Lung (tissue), 16 donors: ENCODE data around the gene PGA4. TPM values are rescaled to one million over a fixed set of nuclear protein-coding genes. Genes with fewer than 3 reads are reported as not detected.
"Not testable (repeated sequence)": the region's sequence is repeated elsewhere in the genome, so short reads cannot be mapped to it uniquely, and the experiment has no call there.

ENCODE experiments used
- ATAC-seq: fragments of 200-7000 bp; cut with Tn5 transposase; one replicate; pipeline ENCODE4 v1.9.1; 2020; ENCODE audit warnings: moderate number of reproducible peaks; ENCODE audit not compliant: insufficient read depth, low FRiP score
- DNase-seq, 3 donors: peaks; one replicate each; pipeline ENCODE4 v3.0.0-alpha.2; 2013 to 2017
- H3K27ac ChIP-seq, 2 donors: one replicate each; pipeline ENCODE4 v1.5.1; 2013; ENCODE audit warnings: mild to moderate bottlenecking in 2 of 2, moderate library complexity in 2 of 2, control low read depth in 1 of 2, inconsistent platforms in 1 of 2, low read depth in 1 of 2, low read length in 1 of 2
- H3K27me3 ChIP-seq, 3 donors: one replicate each; pipeline ENCODE4 v1.5.1; 2013; ENCODE audit warnings: low read length in 2 of 3; ENCODE audit not compliant: control insufficient read depth in 3 of 3, insufficient read depth in 3 of 3
- H3K36me3 ChIP-seq, 4 donors: one replicate each; pipeline ENCODE4 v1.5.1; 2013; ENCODE audit warnings: low read length in 4 of 4, mild to moderate bottlenecking in 1 of 4, moderate library complexity in 1 of 4; ENCODE audit not compliant: control insufficient read depth in 4 of 4, insufficient read depth in 4 of 4
- H3K4me1 ChIP-seq, 5 donors: one replicate each; pipeline ENCODE4 v1.5.1; 2013; ENCODE audit warnings: low read length in 5 of 5, mild to moderate bottlenecking in 2 of 5, moderate library complexity in 1 of 5; ENCODE audit not compliant: control insufficient read depth in 5 of 5, insufficient read depth in 5 of 5
- H3K4me3 ChIP-seq: one replicate; pipeline ENCODE4 v1.5.1; 2013; ENCODE audit warnings: mild to moderate bottlenecking, control low read depth, moderate library complexity
- H3K9ac ChIP-seq, 2 donors: one replicate each; pipeline ENCODE4 v1.5.1; 2013; ENCODE audit warnings: low read length in 2 of 2, control low read depth in 1 of 2; ENCODE audit not compliant: insufficient read depth in 1 of 2
- H3K9me3 ChIP-seq, 4 donors: one replicate each; pipeline ENCODE4 v1.5.1; 2013; ENCODE audit warnings: low read length in 3 of 4, mild to moderate bottlenecking in 1 of 4, moderate library complexity in 1 of 4; ENCODE audit not compliant: control insufficient read depth in 4 of 4, insufficient read depth in 3 of 4
- CTCF ChIP-seq: IDR thresholded peaks from 2 replicates; pipeline ENCODE4 v1.5.1; 2012; ENCODE audit warnings: mild to moderate bottlenecking; ENCODE audit errors: control extremely low read depth, extremely low read depth
- WGBS, 2 donors: extraction: QIAGEN DNeasy Blood & Tissue Kit; methylation state at CpG; one replicate each; pipeline ENCODE4 v1.1.7; 2013; 5-methylcytosine and 5-hydroxymethylcytosine counted together
- long read RNA-seq, 5 donors: transcript quantifications; one replicate each; lab custom pipeline, GENCODE V29; 2026
- polyA plus RNA-seq, 2 donors: library from polyadenylated mRNA; stranded (reverse); fragments of 200-250 nt; gene quantifications; one replicate each; pipeline ENCODE4 v1.2.1, GENCODE V29; 2013
- total RNA-seq, 2 donors: library from RNA; depleted of rRNA in 1 of 2; stranded (reverse); fragments of >200 nt in 1 of 2; gene quantifications; one replicate each; pipeline ENCODE4 v1.2.1, GENCODE V29; 2014 to 2021
- donor health status: control.
- donor health status: control.
- donor health status: Bipolar disorder and iron deficiency.
- donor health status: healthy.
- donor health status: DM: yes; HTN: yes; CAD: no.

Gene PGA4
- total RNA-seq, result 1 to 10 TPM; 1.6 to 1.8 TPM
- polyA plus RNA-seq, result 1 to 10 TPM in 1 of 2 donors, not detected in 1; 1.8 TPM
- long read RNA-seq, donor 1, result 0 reads
- long read RNA-seq, donor 2, result 0 reads
- long read RNA-seq, donor 3, result 0 reads
- long read RNA-seq, donor 4, result 0 reads
- long read RNA-seq, donor 5, result 0 reads

DNA sequence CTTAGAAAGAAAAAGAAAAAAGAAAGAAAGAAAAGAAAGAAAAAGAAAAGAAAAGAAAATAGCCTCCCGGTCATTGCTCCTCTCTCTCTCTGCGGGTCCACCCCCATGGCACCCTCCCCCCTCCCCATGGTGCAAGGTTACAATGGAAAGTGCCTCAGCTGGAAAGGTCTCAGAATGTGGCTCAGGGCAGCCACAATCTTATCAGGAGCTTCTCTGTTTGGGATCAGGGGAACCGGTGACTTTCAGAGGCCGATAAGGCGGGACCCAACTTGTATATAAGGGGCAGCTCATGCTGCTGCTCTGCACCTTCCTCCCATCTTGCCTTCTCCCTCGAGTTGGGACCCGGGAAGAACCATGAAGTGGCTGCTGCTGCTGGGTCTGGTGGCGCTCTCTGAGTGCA, at the start of gene PGA4:
TSS of gene PGA4 (plus strand) at position 301 of the 400 bp plus-strand sequence. CDS start at position 355, 54 bp downstream.
- not testable (repeated sequence) for H3K36me3 ChIP-seq, H3K27ac ChIP-seq, H3K27me3 ChIP-seq, H3K4me1 ChIP-seq, H3K4me3 ChIP-seq, ATAC-seq, H3K9ac ChIP-seq, DNase-seq, H3K9me3 ChIP-seq
- WGBS, 2 donors, result no CpG with 5 or more reads among the region's 8 CpGs

- no peak overlapping the region for H3K9ac ChIP-seq
Measured at GRCh38 chr11:61172356-61172755, 49.8 kb upstream of the PGA4 start.

GRCh38 chr11:61172888-61173287, 49.3 kb upstream of the PGA4 start:
- WGBS, 2 donors, result 90 to 91% methylated on average over 3 of the region's 3 CpGs
- Histone ChIP-seq H3K9ac (no peak overlapping the region), H3K9me3 (peaks cover 0 to 2% (median 0%) of the 10 kb centered on the region in 4 donors), H3K27ac (no peak overlapping the region), H3K27me3 (no peaks in the 10 kb centered on the region), H3K36me3 (no peaks in the 10 kb centered on the region), H3K4me1 (no peaks in the 10 kb centered on the region), H3K4me3 (no peak overlapping the region)
- ATAC-seq (no peak), DNase-seq (no peak)
- TF ChIP-seq CTCF, result no peak

More at GRCh38 chr11:61172356-61172755, 49.8 kb upstream of the PGA4 start:
- no peak overlapping the region for H3K4me3 ChIP-seq
- H3K36me3 ChIP-seq, result no peaks in the 10 kb centered on the region
- 15 to 35% methylated on average over 5 of the region's 5 CpGs for WGBS, 2 donors
- H3K27ac ChIP-seq, result no peak overlapping the region
- no peak for ATAC-seq
- no peak for DNase-seq
- H3K4me1 ChIP-seq, result no peaks in the 10 kb centered on the region
- no peaks in the 10 kb centered on the region for H3K27me3 ChIP-seq
- H3K9me3 ChIP-seq, result peaks cover 0 to 2% (median 0%) of the 10 kb centered on the region in 4 donors
- TF ChIP-seq CTCF, result no peak

DNA sequence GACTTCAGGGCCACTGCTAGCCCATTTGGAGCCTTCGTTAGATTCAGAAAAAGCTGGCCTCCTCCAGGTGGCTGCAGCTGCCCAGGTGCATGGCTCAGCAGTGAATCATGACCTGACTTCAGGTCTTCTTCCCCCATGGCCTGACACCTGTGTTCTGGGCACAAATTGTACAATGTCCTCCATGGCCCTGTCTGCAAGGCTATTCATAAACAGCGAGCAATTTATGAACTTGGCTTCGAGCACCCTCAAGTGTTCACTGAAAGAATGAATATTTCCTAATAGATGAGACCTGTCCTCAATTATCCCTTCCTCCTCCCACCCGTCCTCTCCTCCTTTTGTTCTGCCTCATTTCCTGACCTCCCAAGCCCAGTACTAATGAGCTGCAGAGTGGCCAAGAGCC, 48.7 kb upstream of the PGA4 start:
- no peak overlapping the region for H3K4me3 ChIP-seq
- ATAC-seq, result no peak
- 78 to 80% methylated on average over 4 of the region's 4 CpGs for WGBS, 2 donors

More for the DNA sequence above, 48.7 kb upstream of the PGA4 start:
- H3K9ac ChIP-seq, result no peak overlapping the region
- no peak overlapping the region for H3K27ac ChIP-seq
- H3K9me3 ChIP-seq, result peaks cover 0 to 2% (median 0%) of the 10 kb centered on the region in 4 donors
- H3K4me1 ChIP-seq, result no peaks in the 10 kb centered on the region
- no peaks in the 10 kb centered on the region for H3K27me3 ChIP-seq
- no peak for DNase-seq
- H3K36me3 ChIP-seq, result no peaks in the 10 kb centered on the region
- no peak for TF ChIP-seq CTCF
